Measurements from ENCODE around the gene SLC25A13.

Gene SLC25A13

GRCh38 chr7:96120445-96121225, 201.3 kb downstream of the SLC25A13 start:
- no peak for TF ChIP-seq CTCF (conservative IDR thresholded peaks at IDR 0.05; ENCODE audit: control insufficient read depth, insufficient read depth, low read depth, low read length)
- H3K4me3 ChIP-seq (ENCODE audit: control insufficient read depth, low read depth, low read length) = no peak overlapping the region
- DNase-seq (ENCODE audit: low read depth) = peak; percentile 30

- DNase-seq (ENCODE audit: low read depth) = no peak
- no peak overlapping the region for H3K4me3 ChIP-seq (ENCODE audit: control insufficient read depth, low read depth, low read length)
These were observed 203.4 kb downstream of the SLC25A13 start for GRCh38 chr7:96118449-96119001.

GRCh38 chr7:96116173-96116572, 205.7 kb downstream of the SLC25A13 start:
- DNase-seq (ENCODE audit: low read depth) = no peak
- H3K4me3 ChIP-seq (ENCODE audit: control insufficient read depth, low read depth, low read length) = no peak overlapping the region
- no peak for TF ChIP-seq CTCF (conservative IDR thresholded peaks at IDR 0.05; ENCODE audit: control insufficient read depth, insufficient read depth, low read depth, low read length)

More at GRCh38 chr7:96118449-96119001, 203.4 kb downstream of the SLC25A13 start:
- no peak for TF ChIP-seq CTCF (conservative IDR thresholded peaks at IDR 0.05; ENCODE audit: control insufficient read depth, insufficient read depth, low read depth, low read length)

GRCh38 chr7:96114190-96114589, 207.7 kb downstream of the SLC25A13 start:
- TF ChIP-seq CTCF (conservative IDR thresholded peaks at IDR 0.05; ENCODE audit: control insufficient read depth, insufficient read depth, low read depth, low read length) = no peak
- H3K4me3 ChIP-seq (ENCODE audit: control insufficient read depth, low read depth, low read length) = no peak overlapping the region
- DNase-seq (ENCODE audit: low read depth) = no peak

GRCh38 chr7:96111405-96111804, 210.5 kb downstream of the SLC25A13 start:
- H3K4me3 ChIP-seq (ENCODE audit: control insufficient read depth, low read depth, low read length) = no peak overlapping the region
- DNase-seq (ENCODE audit: low read depth) = no peak
- no peak for TF ChIP-seq CTCF (conservative IDR thresholded peaks at IDR 0.05; ENCODE audit: control insufficient read depth, insufficient read depth, low read depth, low read length)

GRCh38 chr7:96104984-96105383, 216.9 kb downstream of the SLC25A13 start:
- no peak overlapping the region for H3K4me3 ChIP-seq (ENCODE audit: control insufficient read depth, low read depth, low read length)
- TF ChIP-seq CTCF (conservative IDR thresholded peaks at IDR 0.05; ENCODE audit: control insufficient read depth, insufficient read depth, low read depth, low read length) = no peak
- DNase-seq (ENCODE audit: low read depth) = no peak

Data from fibroblast of mammary gland (primary cell).